ENCODE results near the gene FMNL2.

- TF ChIP-seq CTCF (IDR thresholded peaks at IDR 0.05; ENCODE audit: borderline replicate concordance, extremely low read depth, low read length, poor library complexity, severe bottlenecking) (no peak), EZH2 (IDR thresholded peaks at IDR 0.05; ENCODE audit: borderline replicate concordance, low read depth, low read length, severe bottlenecking) (no peak)
These were observed 249.3 kb downstream of the FMNL2 start for GRCh38 chr2:152584301-152584700.
